Fibroblast of lung (primary cell): ENCODE measurements around the gene EVPL.

ENCODE experiments used
- CTCF ChIP-seq, 2 donors: IDR thresholded peaks in 1 of 2; conservative IDR thresholded peaks in 1 of 2; 1 replicate in 1 of 2; 2 replicates in 1 of 2; pipeline ENCODE4 v1.5.1; 2011 to 2012; ENCODE audit warnings: low read length in 2 of 2, control low read depth in 1 of 2, inconsistent platforms in 1 of 2, low read depth in 1 of 2, mild to moderate bottlenecking in 1 of 2
- EZH2 ChIP-seq: IDR thresholded peaks from 2 replicates; pipeline ENCODE4 v1.5.1; 2012; ENCODE audit warnings: low read length, control low read depth, mild to moderate bottlenecking; ENCODE audit errors: missing control alignments

DNA sequence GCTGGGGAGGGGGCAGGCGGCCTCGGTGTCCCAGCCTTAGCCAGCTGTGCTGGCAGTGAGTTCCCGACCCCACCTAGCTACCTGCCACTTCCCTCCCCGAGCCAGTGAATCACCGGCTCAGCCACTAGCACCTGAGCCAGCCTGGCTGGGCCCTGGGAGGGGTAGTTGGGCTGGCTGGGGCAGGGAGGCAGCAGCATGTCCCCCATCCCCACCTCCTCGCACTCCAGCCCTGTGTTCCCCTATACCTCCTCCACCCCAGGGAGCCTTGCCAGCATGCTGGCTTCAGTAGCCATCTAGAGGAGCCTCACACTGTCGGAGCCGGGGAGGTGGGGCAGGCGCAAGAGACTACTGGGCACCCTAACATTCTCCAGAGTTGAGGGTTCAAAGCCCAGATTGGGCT, 2.8 kb downstream of the EVPL start:
- TF ChIP-seq CTCF (conservative IDR thresholded peaks at IDR 0.05 in 1 of 2, IDR thresholded peaks at IDR 0.05 in 1 of 2; ENCODE audit: low read depth in 1 of 2, low read length in 2 of 2): no peak
- TF ChIP-seq EZH2: no peak
